Measurements from ENCODE around the gene SLC38A10.
A peak's percentile ranks its signal among the peaks of the same experiment; 100 is the strongest.

The SLC38A10 gene

DNA sequence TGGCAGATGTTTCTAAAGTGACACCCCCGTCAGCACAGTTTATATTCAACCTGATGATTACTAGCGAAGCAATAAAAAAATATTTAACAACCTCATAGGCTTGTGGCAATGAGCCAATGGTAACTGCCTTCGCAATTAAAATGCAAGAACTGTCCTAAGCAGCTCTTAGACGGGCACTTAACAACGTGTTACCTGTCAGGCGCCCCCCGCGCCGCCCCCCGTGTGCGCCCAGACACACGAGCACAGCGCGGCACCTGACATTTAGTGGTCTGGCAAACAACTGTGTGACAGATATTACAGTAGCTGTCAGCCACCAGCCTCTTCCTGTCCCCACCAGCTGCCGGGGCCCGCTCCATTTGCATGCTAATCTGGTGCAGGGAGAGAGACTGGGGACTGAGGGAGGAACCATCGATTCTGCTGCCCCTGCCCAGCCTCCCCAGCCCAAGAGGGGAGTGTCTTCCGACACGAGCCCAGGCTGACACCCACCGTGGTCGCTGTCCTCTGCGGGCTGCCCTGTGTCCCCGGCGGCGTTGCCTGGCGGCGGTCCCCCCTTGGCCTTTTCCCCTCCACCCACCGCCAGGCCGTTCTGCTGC is 43.3 kb downstream of the SLC38A10 start:
- TF ChIP-seq Cebpa-rat (IDR thresholded peaks at IDR 0.05), result no peak
- H3K27ac ChIP-seq, result peak overlapping the region in 1 of 11 experiments; percentile 27; a peak in 2 of 22 replicates
- H3K4me3 ChIP-seq, result no peak overlapping the region
- H3K9me3 ChIP-seq (replicated peaks in 1 of 11), result peaks cover 0 to 10% (median 0%) of the 10 kb centered on the region in 11 experiments; a peak in 6 of 22 replicates
- H3K27me3 ChIP-seq, result peaks cover 0 to 3% (median 0%) of the 10 kb centered on the region in 11 experiments; a peak in 2 of 22 replicates
- H3K9ac ChIP-seq, result peak overlapping the region in 10 of 11 experiments; percentile 15 to 57 (median 36); a peak in 13 of 22 replicates
- peak overlapping the region in 9 of 11 experiments; percentile 35 to 77 (median 64); a peak in 17 of 22 replicates for H3K4me2 ChIP-seq
- peaks cover 52 to 91% (median 69%) of the 10 kb centered on the region in 11 experiments; a peak in 21 of 22 replicates for H4K20me1 ChIP-seq
- peaks cover 21 to 67% (median 58%) of the 10 kb centered on the region in 10 experiments for H3K4me1 ChIP-seq
- peaks cover 9 to 44% (median 35%) of the 10 kb centered on the region in 11 experiments for H3K36me3 ChIP-seq

DNA sequence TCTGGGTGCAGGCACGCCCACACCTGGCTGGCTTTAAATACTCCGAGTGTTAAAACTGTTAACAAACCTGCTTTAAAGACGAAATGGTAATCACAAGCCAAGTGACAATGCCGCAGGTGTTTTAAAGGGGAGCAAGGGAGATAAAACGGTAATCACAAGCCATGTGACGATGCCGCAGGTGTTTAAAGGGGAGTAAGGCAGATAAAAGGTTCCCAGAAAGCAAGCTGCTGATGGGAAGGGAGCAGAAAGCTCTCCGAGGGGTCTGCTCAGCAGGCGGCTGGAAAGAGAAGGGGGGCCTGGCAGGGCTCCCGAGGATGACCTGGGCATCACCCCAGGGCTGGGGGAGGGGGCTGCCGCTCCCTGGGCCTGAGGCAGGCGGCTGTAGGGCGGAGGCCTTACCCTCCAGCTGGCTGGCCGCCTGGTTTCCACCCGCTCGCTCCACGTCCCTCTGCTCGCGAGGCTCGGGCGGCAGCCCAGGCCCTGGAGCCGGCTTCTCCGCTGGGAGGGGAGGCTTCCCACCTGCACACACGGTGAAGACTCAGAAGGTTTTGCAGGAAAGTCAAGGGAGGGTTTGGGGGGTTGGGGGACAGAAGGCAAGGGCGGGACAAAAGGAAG is 43.9 kb downstream of the SLC38A10 start:
- Histone ChIP-seq H3K36me3 (peaks cover 12 to 48% (median 41%) of the 10 kb centered on the region in 11 experiments), H3K4me2 (peak overlapping the region in 8 of 11 experiments; percentile 49 to 77 (median 68); a peak in 15 of 22 replicates), H3K9me3 (replicated peaks in 1 of 11) (peaks cover 0 to 10% (median 0%) of the 10 kb centered on the region in 11 experiments; a peak in 6 of 22 replicates), H3K4me1 (peaks cover 18 to 66% (median 55%) of the 10 kb centered on the region in 10 experiments), H3K9ac (peak overlapping the region in 4 of 11 experiments; percentile 24 to 57 (median 34); a peak in 3 of 22 replicates), H4K20me1 (peaks cover 46 to 91% (median 69%) of the 10 kb centered on the region in 11 experiments; a peak in 21 of 22 replicates), H3K27ac (no peak overlapping the region), H3K4me3 (no peak overlapping the region), H3K27me3 (peaks cover 0 to 3% (median 0%) of the 10 kb centered on the region in 11 experiments; a peak in 2 of 22 replicates)
- TF ChIP-seq Cebpa-rat (IDR thresholded peaks at IDR 0.05), result no peak

DNA sequence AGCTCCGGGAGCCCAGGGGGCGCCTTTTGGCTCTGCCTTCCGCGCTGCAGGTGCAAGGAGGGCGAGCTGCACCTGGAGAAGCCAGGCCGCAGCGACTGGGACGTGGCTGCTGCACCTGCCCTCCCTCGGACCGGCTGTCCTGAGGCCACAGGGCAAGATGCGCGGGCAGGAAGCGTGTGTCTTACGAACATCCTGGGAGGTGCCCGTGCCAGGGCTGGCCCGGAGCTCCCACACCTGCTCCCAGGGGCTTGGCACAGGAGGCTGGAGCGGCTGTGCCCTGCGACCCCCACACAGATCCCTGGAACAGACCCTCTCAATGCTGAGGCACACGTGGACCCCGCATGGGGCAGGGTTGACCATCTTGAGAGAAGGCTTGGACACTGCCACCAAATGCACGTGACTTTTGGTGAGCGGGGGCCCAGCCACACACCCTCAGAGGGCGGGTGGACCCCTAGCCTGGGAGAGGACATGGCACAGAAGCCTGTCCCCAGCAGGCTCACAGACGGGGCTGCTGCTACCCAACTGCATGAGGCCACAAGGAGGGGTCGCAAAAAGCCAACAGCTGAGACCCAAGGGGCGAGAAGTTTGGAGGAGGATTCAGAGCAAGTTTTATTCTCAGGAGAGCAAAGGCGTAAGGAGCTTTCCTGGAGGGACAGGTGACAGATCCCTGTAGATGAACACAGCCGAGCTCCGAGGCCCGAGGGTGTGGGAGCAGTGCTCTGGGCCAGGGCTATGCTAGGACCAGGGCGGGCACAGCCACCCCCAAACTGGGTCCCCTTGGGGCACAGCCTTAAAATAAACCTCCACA is 44.6 kb downstream of the SLC38A10 start:
- peaks cover 16 to 55% (median 44%) of the 10 kb centered on the region in 11 experiments for H3K36me3 ChIP-seq
- peak overlapping the region in 4 of 11 experiments; percentile 20 to 57 (median 24); a peak in 3 of 22 replicates for H3K9ac ChIP-seq

DNA sequence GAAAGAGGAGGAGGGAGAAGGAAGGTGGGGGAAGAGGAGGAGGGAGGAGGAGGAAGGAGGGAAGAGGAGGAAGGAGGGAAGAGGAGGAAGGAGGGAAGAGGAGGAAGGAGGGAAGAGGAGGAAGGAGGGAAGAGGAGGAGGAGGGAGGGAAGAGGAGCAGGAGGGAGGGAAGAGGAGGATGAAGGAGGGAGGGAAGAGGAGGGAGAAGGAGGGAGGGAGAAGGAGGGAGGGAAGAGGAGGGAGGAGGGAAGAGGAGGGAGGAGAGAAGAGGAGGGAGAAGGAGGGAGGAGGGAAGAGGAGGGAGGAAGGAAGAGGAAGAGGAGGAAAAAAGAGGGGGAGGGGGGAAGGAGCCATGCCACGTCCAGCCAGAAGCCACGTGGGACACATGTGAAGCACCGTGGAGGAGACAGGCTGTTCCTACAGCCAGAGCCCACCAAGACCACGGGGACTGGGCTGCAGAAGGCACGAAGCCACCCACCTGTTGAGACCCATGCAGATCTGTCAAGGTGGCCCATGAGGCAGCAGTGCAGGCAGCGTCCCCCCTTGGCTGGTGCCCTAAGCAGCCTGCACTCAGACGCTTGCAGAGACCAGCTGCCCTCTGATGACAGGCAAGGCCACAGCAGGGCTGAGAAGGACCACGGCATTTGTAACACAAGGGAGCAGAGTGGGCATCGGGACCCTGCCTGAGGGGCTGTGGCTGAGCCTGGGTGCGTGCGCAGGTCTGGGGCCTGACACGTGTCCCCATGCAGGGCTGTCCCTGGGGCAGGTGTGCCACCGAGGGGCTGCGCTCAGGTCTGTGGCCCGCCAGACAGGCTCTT is 45.7 kb downstream of the SLC38A10 start:
- Histone ChIP-seq H4K20me1 (peaks cover 29 to 91% (median 70%) of the 10 kb centered on the region in 11 experiments; a peak in 21 of 22 replicates), H3K9me3 (replicated peaks in 1 of 11) (peaks cover 0 to 10% (median 0%) of the 10 kb centered on the region in 11 experiments; a peak in 6 of 22 replicates), H3K27me3 (peaks cover 0 to 3% (median 0%) of the 10 kb centered on the region in 11 experiments; a peak in 2 of 22 replicates), H3K4me2 (peak overlapping the region in 2 of 11 experiments; percentile 74 to 77; a peak in 3 of 22 replicates), H3K4me3 (no peak overlapping the region), H3K4me1 (peaks cover under 1 to 66% (median 55%) of the 10 kb centered on the region in 10 experiments), H3K27ac (no peak overlapping the region), H3K9ac (no peak overlapping the region), H3K36me3 (peaks cover 16 to 58% (median 46%) of the 10 kb centered on the region in 11 experiments)
- TF ChIP-seq Cebpa-rat (IDR thresholded peaks at IDR 0.05), result no peak

More for the DNA sequence above, 44.6 kb downstream of the SLC38A10 start:
- peaks cover 0 to 3% (median 0%) of the 10 kb centered on the region in 11 experiments; a peak in 2 of 22 replicates for H3K27me3 ChIP-seq
- H3K27ac ChIP-seq, result no peak overlapping the region
- peaks cover 0 to 10% (median 0%) of the 10 kb centered on the region in 11 experiments; a peak in 6 of 22 replicates for H3K9me3 ChIP-seq (replicated peaks in 1 of 11)
- TF ChIP-seq Cebpa-rat (IDR thresholded peaks at IDR 0.05), result no peak
- H3K4me2 ChIP-seq, result peak overlapping the region in 8 of 11 experiments; percentile 49 to 77 (median 68); a peak in 15 of 22 replicates
- no peak overlapping the region for H3K4me3 ChIP-seq
- H4K20me1 ChIP-seq, result peaks cover 39 to 91% (median 69%) of the 10 kb centered on the region in 11 experiments; a peak in 21 of 22 replicates
- H3K4me1 ChIP-seq, result peaks cover 11 to 66% (median 55%) of the 10 kb centered on the region in 10 experiments

DNA sequence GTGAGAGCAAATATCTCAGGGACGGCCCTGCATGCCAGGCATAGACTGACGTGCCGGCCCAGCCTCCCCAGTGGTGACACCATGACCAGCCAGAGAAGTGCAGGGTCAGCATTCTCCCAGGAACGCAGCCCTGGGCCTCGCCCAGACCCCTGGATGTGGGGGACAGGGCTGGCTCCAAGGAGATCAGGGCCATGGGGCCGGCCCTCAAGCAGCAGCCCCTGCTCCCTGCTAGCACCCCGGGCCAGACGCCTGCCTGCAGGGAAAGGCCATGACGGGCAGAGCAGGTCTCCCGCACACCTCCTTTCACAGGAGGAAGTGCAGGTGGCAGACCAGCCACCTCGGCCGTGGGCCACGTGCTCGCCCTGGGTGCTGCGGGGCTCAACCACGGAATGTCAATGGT is 46.5 kb downstream of the SLC38A10 start:
- H4K20me1 ChIP-seq, result peaks cover 25 to 89% (median 73%) of the 10 kb centered on the region in 11 experiments; a peak in 21 of 22 replicates
- no peak overlapping the region for H3K27ac ChIP-seq
- H3K4me1 ChIP-seq, result peaks cover 0 to 63% (median 55%) of the 10 kb centered on the region in 10 experiments; a peak in 16 of 20 replicates

DNA sequence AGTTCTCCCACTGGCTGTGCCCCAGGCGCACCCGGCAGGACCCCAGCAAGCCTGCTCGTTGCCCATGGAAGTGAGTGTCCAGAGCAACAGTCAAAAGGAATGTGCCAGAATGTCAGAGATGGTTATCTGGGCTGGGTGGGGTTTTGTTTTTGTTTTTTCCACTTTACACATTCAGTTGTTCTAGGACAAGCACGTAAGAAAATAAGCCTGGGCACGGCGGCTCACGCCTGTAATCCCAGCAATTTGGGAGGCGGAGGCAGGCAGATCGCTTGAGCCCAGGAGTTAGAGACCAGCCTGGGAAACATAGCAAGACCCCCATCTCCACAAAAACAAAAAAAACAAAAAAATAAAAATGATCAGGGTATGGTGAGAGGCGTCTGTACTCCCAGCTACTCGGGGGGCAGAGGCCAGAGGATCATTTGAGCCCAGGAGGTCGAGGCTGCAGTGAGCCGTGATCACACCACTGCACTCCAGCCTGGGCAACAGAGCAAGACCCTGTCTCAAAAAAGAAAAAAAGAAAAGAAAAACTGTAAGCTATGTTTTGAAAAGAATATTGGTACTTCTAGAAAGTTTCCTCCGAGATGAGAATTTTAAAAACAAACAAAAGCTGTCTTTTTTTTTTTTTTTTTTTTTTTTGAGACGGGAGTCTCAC is 47.6 kb downstream of the SLC38A10 start:
- H3K36me3 ChIP-seq, result peaks cover 15 to 52% (median 41%) of the 10 kb centered on the region in 11 experiments
- no peak overlapping the region for H3K4me2 ChIP-seq
- H3K4me1 ChIP-seq, result peaks cover 0 to 55% (median 48%) of the 10 kb centered on the region in 10 experiments; a peak in 16 of 20 replicates

More for the DNA sequence above, 46.5 kb downstream of the SLC38A10 start:
- Histone ChIP-seq H3K4me3 (no peak overlapping the region), H3K4me2 (no peak overlapping the region), H3K27me3 (peaks cover 0 to 3% (median 0%) of the 10 kb centered on the region in 11 experiments; a peak in 2 of 22 replicates), H3K9ac (no peak overlapping the region; a peak in 1 of 22 replicates), H3K36me3 (peaks cover 16 to 58% (median 46%) of the 10 kb centered on the region in 11 experiments), H3K9me3 (replicated peaks in 1 of 11) (peaks cover 0 to 10% (median 0%) of the 10 kb centered on the region in 11 experiments; a peak in 6 of 22 replicates)
- no peak for TF ChIP-seq Cebpa-rat (IDR thresholded peaks at IDR 0.05)

More for the DNA sequence above, 47.6 kb downstream of the SLC38A10 start:
- peaks cover 0 to 3% (median 0%) of the 10 kb centered on the region in 11 experiments; a peak in 2 of 22 replicates for H3K27me3 ChIP-seq
- H3K4me3 ChIP-seq, result no peak overlapping the region
- H3K9me3 ChIP-seq (replicated peaks in 1 of 11), result peaks cover 0 to 10% (median 0%) of the 10 kb centered on the region in 11 experiments; a peak in 6 of 22 replicates
- peaks cover 13 to 88% (median 72%) of the 10 kb centered on the region in 11 experiments; a peak in 21 of 22 replicates for H4K20me1 ChIP-seq
- no peak overlapping the region for H3K27ac ChIP-seq
- no peak for TF ChIP-seq Cebpa-rat (IDR thresholded peaks at IDR 0.05)
- H3K9ac ChIP-seq, result no peak overlapping the region
